ENCODE results near the gene SLC28A3.

The SLC28A3 gene

DNA sequence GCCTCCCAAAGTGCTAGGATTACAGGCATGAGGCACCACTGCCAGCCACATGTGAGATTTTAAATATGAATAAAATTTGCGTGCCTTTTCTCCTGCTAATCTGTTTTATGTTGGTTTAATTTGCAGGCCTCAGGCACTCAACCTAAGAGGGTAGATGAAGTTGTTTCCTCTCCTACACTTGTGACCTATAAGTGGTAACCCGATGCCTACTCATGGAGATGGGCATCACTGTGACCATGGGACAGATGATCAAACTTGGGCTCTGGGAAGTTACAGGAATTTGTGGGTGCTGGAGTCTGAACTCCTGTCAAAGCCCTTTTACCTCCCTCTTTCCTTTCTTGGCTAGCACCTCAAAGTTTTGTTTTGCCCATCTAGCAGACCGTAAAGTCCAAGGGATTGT, 1.1 kb downstream of the SLC28A3 start:
- DNase-seq (ENCODE audit: low spot score) = no peak

GRCh38 chr9:84338792-84339191, 1.8 kb downstream of the SLC28A3 start:
- DNase-seq (ENCODE audit: low spot score) = no peak

GRCh38 chr9:84337252-84337651, 3.3 kb downstream of the SLC28A3 start:
- DNase-seq (ENCODE audit: low spot score) = no peak

DNA sequence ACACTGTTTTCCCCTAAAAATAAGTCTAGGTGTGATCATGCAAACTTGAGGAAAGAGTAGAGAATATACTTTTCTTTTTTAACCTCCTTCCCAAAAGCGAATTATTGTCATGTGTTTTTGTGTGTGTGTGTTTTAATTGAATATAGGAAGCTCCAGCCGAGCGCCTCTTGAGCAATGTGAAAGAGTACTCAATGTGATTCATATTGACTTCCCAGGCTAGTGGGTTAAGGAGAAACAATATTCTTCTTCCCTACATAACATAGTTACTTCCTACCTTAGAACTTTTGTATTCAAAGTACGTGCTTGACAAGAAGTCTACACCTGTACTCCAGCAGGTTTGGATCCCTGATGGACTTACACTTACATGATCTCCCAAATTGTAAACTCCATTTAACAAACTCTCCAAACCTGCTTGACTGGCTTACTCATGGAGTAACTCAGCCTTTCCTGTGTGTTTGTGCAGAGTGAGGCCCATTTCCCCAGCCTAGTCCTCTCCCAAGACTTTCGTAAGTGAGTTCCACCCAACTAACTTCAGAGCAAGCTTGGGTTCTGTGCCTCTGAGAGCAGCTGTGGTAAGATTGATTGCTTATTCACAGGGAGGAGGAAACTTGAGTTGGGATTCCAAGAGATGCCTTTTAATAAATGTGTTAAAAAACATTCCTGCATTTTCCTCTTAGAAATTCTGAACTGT, 9.3 kb downstream of the SLC28A3 start:
- no peak for DNase-seq (ENCODE audit: low spot score)

DNA sequence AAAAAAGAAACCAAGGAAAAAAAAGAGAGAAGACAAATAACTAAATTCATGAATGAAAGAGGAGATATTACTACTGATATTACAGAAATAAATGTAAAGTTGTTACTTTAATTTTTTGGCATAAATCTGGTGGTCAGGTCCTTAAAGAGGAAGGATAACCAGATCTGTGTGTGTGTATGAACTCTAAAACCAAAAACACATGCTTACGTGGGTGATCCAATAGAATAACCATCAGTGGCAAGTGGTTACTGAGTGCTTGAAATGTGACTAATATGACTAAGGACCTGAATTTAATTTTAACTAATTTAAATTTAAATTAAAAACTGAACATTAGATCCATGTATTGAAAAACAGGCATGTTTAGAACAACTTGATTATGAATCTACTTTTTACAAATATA, 10.3 kb downstream of the SLC28A3 start:
- DNase-seq (ENCODE audit: low spot score) = no peak

GRCh38 chr9:84327184-84327583, 13.4 kb downstream of the SLC28A3 start:
- no peak for DNase-seq (ENCODE audit: low spot score)

DNA sequence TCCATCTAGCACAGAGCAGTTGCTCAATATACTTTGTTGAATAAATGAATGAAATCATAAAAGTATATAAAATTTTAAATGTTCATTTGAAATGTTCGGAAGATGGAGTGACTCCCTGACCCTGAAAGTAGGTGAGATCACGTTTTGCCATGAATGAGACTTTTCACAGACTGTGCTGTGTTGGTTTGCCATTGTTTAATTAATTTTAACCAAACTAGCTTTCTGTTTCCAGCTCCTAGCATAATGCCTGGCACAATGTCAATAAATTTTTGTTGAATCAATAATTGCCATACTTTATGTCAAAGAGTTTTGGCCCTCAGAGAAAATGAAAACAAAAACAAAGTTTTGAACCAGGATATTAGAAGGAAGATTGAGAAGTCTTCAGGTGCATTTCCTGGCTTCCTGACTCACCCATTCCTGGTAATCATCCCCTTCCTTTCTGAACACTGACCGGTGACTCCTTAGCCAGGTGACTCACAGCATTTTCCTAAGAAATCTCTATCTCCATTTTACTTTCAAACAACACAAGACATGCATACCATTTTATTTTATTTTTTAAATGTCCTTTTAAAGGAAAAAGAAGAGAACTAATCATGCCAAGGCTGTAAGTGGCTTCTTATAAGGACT, 15.1 kb downstream of the SLC28A3 start:
- no peak for DNase-seq (ENCODE audit: low spot score)

DNA sequence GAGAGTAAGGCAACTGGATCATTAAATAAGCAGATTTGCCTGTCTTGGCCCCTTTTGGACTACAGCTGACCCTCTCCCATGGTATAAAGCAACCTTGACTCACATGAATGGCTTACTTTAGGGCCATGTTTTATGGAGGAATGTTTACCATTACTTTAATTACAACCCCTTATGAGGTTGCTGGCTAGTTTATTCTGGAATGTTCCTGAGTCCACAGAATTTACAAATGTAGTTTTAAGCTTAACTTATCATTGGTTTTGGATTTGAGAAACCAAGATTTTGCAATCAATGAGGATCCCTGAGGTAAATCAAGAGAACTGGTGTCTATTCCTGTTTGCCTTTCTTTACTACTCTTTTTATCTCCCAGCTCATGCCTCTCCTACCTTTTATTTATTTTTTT, 15.7 kb downstream of the SLC28A3 start:
- no peak for DNase-seq (ENCODE audit: low spot score)

GRCh38 chr9:84323858-84324257, 16.7 kb downstream of the SLC28A3 start:
- no peak for DNase-seq (ENCODE audit: low spot score)

- no peak for DNase-seq (ENCODE audit: low spot score)
Measured at GRCh38 chr9:84322828-84323227, 17.7 kb downstream of the SLC28A3 start.

DNA sequence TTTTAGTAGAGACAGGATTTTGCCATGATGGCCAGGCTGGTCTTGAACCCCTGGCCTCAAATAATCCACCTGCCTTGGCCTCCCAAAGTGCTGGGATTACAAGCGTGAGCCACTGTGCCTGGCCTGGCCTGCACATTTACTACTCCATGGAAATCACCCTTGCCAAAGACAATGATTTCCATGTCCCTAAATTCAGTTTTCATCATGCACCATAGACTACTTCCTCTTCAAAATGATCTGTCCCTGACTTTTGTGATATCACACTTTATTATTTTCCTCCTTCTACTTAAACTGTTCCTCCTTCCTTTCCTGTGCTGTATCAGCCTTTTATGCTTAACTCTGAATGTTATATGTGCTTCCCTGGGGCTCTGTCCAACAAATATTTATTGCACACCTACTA, 20.3 kb downstream of the SLC28A3 start:
- DNase-seq (ENCODE audit: low spot score) = no peak

GRCh38 chr9:84319632-84320031, 20.9 kb downstream of the SLC28A3 start:
- no peak for DNase-seq (ENCODE audit: low spot score)

DNA sequence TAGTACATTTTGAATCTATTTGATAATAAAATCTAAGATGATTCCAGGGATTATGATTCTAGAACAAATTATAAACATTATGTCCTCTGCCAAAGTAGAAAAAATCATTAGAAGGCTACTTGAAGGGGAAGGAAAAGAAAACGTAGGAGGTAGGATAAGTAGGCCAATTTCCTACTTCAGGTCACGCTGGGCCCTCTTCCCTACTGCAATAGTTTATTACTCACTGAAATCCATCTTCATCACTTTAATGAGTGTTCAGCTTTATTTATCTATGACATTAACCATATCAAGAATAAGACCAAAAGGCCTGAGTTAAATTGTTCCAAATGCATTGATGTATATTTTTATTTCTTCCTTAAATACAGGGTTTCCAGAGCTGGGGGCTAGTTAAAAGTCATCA, 21.6 kb downstream of the SLC28A3 start:
- no peak for DNase-seq (ENCODE audit: low spot score)

GRCh38 chr9:84317563-84317962, 23.0 kb downstream of the SLC28A3 start:
- no peak for DNase-seq (ENCODE audit: low spot score)

- DNase-seq (ENCODE audit: low spot score) = peak; percentile 35
Measured at GRCh38 chr9:84315278-84315877, 25.2 kb downstream of the SLC28A3 start.

DNA sequence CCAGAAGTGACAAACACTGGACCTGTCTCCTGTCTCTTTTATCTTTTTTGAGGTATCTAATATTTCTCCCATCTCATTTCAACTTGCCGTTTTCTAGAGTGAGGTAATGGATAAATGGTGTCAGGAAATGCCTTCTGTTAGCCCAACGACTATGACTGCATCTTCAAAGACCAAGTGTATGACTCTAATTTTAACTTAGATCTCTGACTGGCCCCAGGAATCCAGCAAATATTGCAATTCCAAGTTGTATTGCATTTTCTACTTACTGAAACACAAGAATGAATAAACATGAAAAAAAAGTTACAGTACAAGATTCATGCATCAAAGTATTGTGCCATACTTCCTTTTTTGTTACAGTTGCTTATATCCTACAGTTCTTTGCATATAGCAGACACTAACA, 26.3 kb downstream of the SLC28A3 start:
- no peak for DNase-seq (ENCODE audit: low spot score)

DNA sequence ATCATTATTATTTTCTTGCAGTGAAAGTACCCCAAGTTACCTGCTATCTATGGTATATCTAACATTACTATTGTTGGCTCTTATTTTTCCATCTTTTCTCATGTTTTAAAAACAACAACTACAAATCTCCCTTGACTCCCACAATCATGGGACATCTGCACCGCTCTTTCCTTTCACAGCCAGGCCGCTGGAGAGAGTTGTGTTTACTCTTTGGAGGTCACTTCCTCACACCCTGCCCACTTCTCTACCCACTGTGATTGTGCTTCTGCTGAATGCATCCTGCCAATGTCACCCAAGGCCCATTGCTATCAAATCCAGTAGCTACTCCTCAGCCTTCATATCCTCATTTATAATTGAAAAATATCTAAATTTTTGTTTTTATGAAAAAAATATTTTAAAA, 29.7 kb downstream of the SLC28A3 start:
- no peak for DNase-seq (ENCODE audit: low spot score)

DNA sequence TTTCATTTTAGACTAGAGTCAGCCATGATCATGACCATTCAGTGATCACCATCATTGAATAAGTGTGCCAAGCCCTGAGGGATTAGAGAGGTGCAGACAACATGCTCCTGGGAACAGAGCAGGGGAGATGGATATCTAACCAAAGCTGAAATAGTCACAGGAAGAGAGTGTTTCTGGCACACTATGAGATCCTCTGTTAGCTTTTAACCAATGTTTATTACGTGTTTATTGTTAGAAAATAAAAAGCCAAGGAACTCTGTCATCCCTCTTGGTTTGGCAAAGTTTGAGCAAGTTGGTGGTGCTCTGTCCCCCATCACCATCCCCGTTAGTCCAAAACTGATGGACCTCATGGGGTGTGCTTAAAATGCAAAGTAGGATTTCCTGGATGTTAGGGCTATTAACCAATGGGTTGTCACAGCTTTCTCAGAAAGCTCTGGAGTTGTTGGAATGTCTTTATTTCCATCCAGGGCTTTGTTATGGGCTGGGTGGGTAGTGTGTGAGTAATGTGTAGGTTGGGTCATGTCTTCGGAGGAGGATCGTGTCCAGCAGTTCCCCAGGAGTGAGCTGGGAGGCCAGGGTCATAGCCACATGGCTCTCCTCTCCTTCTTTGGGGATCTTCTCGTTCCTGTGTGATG, 34.9 kb downstream of the SLC28A3 start:
- DNase-seq (ENCODE audit: low spot score) = no peak

DNA sequence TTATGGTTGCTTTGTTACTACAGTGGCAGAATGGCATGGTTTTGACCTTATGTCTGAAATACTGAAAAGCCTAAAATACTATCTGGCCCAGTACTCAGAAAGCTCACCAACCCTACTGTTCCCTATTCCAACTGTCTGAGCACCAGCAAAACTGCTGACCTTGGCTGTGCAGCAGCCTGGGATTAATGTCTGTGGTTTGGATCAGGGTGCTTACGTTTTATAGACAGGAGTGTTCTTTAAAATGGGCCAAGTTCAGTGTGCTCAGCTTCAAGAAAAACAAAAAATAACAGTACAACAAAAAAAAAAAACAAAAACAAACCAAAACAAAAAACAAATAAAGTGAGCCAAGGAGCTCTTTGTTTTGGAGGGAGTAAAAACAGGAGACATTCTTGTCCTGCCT, 36.4 kb downstream of the SLC28A3 start:
- DNase-seq (ENCODE audit: low spot score) = no peak

GRCh38 chr9:84303061-84303460, 37.5 kb downstream of the SLC28A3 start:
- DNase-seq (ENCODE audit: low spot score) = no peak

DNA sequence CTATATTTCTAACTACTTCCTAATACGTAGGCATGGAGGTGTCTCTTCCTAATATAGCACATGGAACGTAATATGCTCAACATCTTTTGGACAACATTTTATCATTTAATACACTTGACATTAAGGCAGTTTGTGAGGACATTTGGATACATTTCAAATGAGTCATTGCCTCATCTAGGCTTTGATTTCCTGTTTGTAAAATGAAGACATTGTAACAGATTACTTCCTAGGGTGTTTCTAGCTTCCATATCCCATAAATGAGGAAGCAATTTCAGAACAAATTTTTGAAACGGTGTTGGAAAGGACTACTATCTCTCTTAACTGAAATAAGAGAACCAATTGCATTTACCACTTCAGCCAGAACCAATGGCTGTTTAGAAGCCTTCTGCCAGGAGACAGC, 38.7 kb downstream of the SLC28A3 start:
- no peak for DNase-seq (ENCODE audit: low spot score)

DNA sequence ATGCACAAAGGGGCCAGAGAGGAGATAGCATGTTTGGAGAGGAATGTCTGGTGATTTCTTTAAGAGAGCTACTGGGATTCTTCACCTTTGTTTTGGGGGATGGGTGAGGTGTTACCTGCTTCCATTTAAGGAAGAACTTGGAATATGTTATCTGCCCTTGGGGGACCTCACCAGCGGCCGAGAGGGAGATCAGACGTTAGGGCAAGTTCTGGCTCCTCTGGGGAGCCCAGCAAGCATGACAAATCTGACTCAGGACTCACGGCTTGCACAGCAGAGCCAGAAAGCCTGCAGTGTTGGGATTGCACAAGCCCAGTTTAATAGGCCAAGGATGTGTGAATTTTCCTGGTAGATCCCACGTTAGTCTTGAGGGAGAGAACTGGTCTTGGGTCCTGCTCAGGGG, 40.3 kb downstream of the SLC28A3 start:
- DNase-seq (ENCODE audit: low spot score) = no peak

- DNase-seq (ENCODE audit: low spot score) = no peak
Measured at GRCh38 chr9:84297162-84297821, 43.3 kb downstream of the SLC28A3 start.

Measured in HuH-7 (cell line).